HG02973 (cell line): ENCODE data around the gene MAST4.

Experiments
- ATAC-seq: cut with Tn5 transposase; IDR thresholded peaks from one replicate; pipeline ENCODE4 v1.9.1; 2021; ENCODE audit warnings: moderate library complexity; ENCODE audit not compliant: unreplicated experiment

Gene MAST4

DNA sequence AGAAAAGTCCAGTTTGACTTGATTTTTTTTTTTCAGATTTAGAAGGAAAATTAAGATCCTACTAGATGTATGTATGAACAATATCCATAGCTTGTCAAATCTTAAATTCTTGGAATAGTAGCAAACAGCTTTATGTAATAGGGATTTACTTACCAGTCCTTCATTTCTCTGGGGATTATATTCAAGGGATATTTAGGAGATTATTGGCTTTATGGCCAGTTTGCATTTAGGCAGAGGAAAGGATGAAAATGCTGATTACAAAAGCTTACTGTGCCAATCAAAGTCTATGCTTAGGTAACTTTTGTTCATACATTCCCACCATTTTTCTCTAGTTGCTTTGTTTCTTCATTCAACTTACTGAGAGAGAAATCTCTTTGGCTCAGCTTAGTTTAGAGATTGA lies 47.9 kb downstream of the MAST4 start:
- no peak for ATAC-seq

DNA sequence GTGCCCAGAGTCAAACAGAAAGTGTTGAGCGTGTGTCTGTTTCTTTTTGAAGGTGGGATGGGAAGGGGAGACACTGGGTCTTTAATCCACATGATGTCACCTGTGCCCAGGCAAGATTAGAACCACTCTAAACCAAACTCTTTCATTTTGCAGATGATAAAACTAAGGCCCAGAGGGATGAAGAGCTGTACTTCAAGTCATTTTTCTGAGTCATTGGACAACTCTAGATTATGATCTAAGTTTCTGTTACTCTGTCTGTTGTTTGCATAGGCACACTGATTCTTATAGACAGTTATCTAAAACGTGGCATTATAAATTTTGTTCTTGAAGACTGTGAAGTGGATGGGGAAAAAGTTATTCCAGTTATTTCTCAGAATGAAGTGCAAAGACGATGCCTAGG lies 48.8 kb downstream of the MAST4 start:
- ATAC-seq, result no peak

DNA sequence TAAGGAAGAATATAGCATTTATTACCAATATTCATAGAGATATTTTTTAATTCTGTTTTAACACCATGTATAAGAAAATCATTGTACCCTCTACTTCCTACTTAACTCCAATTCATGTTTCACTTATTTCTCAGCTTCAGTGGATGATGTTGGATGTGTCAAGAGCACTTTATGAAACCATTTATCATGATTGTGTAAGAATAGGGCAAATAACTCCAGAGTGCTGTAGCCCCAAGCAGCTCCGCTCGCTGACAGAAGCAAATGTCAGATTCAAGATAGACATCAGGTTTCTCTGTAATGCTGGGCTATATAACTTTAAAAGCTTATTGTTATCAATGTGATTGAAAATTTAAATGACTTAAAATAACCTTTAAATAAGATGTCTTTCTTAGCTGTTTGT lies 50.4 kb downstream of the MAST4 start:
- no peak for ATAC-seq

DNA sequence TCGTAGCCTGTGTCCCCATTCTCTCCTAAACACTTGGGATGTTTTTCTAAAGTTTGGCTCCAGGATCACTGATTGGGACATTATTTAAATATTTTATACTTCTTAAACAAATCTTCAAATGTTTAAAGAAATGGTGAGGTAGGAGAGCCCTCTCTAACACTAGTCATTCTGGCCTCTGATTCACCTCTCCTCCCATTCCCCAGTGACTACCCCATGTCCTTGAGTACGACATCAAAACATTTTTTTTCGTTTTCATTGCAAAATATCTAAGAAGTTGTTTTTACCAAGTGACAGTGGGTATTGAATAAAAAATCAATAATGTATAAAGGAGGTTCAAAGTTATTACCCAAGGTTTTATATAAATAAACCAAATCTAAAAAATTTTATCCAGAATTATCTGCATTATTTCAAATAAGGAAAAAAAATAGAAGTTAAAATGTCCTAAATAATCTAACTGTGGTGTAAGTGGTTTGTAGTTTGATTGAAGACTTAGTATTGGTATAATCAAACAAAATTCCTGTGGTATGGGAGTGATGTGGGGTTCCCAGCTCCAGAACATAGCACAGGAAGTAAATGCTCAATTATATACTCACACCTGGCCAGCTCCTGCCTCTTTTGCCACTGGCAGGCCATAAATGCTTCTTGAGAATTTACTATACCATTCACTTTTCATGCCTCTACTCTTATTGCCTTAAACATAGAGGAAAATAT lies 51.1 kb downstream of the MAST4 start:
- ATAC-seq, result no peak

DNA sequence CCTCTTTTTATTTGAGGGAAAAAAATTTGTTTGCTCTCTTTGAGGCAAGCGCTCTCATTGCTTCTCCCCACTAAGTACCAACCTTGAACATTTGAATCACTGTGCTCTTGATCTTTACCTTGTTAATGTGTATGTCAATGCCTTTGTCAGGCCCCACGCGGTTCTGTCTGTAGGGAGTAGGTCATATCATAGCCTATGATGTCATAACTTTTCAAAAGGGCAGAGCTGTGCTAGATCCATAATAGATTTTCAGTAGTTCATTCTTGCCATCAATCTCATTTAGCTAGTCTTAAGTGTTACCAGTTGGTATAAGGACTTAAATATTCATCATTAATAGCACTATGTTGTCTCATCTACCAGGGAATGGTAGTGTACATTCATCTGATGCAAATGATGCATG lies 56.6 kb downstream of the MAST4 start:
- ATAC-seq, result no peak

DNA sequence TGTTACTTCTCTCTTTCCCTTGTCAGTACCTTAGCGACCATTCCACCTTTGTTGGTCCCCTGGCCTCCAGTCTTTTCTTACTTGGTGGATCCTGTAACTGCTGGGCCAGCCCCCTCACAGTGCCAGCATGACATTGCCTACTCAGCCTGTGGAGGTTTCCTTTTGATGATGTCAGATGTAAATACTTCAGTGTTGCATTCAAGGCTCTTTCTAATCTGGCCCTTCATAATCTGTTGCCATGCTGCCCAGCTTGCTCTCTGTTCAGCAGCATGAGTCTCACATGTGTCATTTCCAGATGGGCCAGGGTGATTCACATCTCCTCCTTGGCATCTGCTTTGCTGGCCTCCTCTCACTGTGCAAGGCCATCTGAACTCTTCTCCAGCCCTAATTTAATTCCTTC lies 57.1 kb downstream of the MAST4 start:
- ATAC-seq, result no peak

DNA sequence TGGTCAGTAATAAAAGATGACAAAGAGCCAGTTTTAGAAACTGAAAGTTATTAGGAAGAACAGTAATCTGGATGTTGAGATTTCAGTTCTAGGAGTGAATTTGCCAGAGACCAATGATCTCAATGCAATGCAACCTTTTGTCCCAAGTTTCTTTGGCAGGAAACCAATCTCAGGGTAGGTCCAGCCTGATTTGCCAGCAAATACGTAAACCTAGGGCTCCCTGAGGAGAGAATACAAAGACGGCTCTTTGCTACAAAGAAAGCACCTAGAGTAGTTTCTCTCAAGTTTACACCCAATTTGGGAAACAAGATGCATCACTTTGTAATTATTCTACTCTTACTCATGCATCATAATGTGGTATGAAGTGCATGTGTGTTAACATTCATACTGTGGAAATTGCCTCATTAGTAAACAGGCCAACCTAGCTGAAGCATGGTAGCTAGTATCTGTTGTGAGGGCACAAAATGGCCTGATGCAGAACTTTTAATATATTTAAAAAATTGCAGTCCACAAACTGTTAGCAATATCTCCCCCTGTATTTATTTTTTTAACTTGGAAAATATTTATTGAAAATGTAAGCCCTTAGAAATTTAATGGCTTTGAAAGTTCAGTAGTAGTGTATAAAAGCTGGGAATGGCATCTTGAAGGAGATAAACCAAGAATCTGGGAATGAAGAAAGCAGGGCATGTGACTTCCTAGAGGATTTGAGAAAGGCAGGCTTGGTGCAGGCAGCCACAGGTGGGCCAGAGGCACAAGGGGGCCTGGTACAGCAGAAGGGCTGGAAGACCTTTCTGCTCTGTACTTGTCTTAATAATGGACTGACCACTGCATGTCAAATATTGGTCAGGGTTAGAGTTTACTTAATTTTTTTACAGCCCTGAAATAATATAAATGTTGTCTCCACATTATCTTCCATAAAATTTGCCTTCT lies 59.5 kb downstream of the MAST4 start:
- ATAC-seq, result no peak

DNA sequence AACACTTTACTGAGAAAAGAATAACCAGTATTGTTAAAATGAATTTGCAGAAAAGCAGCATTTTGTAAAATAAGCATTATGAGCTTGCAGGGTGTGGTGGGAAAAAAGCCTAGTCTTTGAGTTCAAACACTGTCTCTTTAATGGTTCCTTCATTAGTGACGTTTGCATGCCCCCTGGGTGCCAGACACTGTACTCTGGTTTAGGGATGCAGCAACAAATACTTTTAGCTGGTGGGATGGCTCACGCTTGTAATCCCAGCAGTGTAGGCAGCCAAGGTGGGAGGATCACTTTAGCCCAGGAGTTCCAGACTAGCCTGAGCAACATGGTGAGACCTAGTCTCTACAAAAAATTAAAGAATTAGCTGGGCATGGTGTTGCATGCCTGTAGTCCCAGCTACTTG lies 62.3 kb downstream of the MAST4 start:
- ATAC-seq, result no peak

DNA sequence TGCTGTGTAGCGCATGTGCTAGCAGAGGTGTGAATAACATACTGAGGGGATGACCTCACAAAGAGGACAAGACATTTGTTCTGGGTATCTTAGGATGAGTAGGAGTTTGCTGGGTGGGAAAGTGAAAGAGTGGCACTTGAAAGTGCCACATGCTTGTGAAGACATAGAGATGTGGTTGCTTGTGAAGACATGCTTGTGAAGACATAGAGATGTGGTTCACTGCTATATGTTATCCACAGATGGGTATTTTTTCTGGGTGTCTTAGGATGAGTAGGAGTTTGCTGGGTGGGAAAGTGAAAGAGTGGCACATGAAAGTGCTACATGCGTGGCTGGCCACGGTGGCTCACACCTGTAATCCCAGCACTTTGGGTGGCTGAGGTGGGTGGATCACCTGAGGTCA lies 63.6 kb downstream of the MAST4 start:
- ATAC-seq, result no peak

DNA sequence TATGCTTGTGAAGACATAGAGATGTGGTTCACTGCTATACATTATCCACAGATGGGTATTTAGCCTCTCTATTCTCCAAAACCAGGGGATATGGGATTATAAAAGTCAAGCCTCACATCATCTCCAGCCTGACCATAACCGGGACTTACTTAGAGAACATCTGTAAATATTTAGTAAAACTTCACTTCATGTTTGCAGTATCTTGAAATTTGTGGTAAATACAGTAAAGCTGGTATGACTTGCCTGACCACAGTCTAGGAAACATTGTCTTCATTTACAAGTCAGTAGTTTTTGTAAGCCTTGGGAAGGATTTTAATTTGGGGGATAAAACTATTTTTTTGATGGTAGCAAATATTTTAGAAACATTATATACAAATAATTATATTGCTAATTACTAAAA lies 64.2 kb downstream of the MAST4 start:
- no peak for ATAC-seq

DNA sequence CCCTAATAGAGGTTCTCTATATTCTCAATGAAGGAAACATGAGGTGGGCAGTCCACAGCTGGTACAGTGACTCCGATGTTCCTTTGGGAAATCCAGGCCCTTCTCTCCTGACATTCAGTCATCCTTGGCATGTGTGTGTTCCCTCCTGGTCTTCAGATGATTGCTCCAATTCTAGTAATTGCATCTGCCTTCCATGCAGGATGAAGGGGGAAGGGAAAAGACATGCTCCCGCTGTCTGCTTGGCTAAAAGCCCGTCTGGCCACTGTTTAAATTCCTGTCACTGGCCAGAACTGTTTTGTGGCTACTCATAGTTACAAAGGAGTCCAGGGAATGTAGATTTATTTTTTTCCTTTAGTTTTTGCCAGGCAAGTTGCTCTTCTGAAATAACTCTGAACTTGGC lies 65.0 kb downstream of the MAST4 start:
- no peak for ATAC-seq

DNA sequence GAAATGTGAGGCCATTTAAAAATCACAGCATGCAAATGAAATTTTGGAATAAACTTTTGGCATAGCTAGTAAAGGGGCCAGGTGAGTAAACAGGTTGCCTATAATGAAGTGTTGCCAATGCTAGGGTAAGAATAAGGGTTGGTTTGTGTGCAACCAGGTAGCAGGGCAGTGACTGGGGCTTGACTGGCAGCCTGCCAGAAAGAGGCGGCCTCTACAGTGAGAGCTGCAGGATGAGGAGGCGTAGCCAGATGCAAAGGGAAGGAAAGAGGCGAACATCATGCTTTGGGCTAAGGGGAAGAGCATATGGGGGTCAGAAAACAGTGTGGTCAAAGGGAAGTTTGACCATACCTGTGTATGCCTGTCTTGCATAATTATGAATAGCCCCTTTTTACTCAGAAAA lies 70.6 kb downstream of the MAST4 start:
- no peak for ATAC-seq

DNA sequence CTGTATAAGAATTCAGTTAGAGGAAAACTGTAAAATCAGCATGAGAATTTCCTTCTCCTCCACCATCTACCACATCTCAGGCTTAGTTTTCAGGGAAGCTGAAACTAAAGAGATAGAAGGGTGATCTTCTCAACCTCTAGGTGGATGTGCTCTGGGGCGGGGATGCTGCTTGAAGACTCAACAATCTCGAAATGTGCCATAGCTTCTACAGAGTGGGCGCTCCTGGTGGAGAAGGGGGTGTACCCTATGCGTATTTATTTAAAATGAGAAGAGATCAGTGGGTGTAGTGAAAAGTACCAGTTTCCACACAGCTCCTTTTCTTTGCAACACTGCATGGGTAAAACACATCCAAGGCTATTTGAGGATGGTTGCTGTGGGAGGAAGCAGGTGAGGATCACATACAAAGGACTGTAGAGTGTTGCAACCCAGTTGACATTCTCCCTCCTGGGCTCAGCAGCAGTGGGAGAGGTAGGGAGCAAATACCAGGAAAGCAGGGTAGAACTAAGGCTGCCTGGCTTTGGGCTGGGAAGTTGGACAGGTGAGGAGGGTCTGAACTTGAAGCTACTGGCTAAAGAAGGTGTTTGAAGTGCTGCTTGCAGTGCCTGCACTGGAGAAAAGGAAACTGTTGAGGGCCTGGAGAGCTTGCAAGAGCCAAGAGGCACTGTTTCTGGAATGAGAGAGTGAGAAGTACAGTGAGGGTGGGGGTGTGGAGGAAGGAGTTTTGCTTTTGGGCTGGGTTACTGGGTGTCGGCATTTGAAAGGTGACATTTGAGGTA lies 73.1 kb downstream of the MAST4 start:
- ATAC-seq, result no peak

DNA sequence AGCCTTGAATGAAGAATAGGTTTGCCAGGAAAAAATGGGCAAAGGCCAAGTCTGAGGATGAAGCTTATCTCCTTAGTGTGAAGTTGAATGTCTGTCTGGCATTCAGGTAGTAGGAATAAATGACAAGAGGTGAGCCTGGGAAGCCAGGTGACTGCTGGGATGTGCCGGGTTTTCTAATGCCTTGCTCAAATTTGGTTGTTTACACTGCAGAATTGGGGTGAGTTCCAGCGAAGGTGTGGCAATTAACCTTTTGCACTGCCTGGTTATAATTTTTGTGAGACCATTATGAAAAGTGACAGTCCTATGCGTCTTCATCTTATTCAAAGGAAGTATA lies 73.6 kb downstream of the MAST4 start:
- no peak for ATAC-seq

DNA sequence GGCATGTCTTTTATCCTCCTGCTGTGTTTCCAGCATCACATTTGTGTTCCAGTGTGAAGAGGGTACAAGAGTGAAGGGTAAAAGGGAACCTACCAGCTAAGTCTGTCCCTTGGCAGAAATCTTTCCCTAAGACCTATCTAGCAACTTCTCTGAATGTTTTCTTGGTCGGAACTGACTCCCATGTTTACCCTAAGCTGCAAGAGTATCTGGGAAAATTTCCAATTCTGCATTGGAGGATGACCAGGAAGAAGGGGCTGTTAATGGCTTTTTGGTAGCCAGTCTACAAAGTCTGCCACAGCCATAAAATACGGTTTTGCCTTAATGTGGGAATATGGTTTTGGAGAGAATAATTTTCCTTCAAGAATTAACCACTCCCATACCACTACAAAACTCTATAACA lies 75.1 kb downstream of the MAST4 start:
- no peak for ATAC-seq

DNA sequence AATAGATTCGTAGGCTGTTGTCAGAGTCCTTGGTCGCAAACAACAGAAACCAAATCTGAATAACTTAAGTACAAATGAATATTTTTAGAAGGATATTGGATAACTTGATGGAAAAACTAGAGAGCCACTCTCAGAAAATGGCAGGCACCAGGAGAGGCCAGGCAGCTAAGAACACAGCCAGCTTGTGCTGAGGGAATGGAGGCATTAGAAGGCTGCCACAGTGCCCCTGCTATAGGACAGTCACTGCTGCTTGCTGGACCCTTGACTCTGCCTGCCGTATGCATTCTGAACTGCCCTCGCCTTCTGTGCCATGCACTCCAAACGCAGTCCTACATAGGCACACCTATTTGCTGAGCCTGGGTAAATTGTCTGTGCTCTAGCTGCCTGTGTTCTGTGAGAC lies 78.6 kb downstream of the MAST4 start:
- ATAC-seq, result no peak

DNA sequence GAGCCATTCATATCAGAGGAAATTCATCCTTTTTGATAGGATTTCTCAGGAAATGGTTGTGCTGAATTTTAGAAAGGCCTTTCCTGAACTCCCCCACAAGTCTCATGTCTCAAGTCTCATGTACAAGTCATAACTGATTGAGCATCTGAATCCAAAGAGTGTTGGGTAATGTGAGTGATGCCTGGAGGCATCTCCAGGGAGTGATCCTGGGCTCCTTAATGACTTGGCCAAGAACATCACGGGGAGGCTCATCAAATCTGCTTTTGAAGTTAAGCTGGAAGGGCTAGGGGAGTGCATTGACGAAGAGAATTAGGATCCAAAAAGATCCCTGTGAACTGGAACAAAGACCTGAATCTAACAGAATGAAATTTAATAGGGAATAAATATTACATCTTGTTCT lies 79.2 kb downstream of the MAST4 start:
- no peak for ATAC-seq

DNA sequence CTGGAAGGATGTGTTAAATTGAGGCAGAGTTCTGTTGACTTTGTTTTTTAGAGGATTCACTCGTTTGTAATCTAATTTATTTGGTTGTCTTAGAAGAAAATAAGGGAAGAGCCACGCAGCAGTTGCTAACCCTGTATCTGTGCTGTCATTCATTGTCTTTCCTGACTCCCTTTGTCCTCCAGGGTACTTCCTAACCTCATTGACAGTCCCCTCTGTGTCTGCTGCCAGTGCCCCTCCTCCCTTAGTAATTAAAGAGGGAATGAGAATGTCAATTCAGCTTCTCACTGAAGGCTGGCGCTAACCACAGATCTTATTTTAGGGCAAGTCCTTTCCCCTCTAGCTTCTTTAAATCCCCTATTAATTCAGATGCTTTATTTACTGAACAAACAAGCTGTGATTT lies 84.0 kb downstream of the MAST4 start:
- no peak for ATAC-seq

DNA sequence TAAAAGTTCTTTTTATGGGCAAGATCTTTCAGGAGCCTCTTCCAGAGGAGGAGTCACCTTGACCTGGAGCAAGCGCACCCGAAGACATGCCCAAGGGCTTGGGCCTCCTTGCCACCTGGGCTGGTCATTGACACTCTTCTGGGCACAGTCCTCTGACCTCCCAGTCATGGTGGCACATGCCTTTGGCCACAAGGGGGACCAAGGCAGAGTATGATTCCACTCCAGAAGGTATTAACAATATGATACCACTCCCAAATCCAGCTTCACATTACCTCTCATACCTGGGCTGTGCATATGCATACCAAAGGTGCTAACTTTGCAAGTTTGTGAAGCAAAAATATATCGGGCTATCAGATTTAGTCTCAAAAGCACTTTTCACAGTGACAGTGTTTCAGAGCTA lies 84.6 kb downstream of the MAST4 start:
- ATAC-seq, result no peak

DNA sequence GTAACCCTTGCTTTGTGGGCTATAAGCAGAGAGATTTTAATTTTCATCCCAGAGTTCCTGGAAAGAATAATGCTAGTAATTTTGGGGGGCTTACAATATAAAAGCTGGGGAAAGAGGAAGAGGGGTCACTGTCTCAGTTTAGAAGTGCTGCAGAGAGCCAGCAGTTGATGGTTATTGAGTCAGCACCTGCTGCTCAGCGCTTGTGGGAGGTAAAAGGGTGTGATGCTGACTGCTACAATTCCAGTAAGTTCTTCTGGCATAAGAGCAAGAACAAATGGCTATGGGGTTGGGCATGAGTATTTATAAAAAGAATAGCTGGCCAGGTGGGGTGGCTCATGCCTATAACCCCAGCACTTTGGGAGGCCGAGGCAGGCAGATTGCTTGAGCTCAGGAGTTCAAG lies 88.5 kb downstream of the MAST4 start:
- ATAC-seq, result no peak

DNA sequence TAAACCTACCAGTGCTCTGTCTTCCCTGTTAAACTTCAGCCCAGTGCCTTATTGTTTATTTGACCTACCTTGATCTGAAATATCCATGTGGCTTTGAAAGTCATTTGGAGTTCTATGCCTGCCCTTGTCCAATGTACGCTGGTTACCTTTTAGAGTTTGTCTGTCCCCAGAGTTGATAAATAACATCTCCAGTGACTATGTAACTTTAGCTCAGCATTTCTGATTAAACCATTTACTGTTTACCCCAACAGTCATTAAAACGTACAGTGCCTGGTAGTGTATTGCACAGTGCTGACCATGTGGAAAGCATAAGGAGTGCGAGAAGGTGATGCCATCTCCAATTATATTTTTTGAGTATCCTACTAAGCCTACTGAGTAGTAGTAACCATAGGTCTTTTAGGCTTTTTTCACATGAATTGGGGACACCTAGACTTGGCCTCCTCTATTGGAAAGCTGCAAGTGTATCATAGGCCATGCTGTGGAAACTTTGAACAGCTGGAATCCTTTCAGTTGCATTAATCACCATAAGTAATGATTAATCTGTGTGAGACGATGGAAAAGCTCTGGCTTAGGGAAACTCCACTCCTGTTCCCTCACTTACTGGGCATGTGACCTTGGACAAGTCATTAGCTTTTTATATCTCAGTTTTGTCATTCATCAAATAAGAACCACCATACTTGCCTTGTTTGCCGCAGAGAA lies 93.5 kb downstream of the MAST4 start:
- ATAC-seq, result no peak
